UCSD-AML1 (cell line): Measurements from ENCODE around the gene SMG1.
"Not testable (repeated sequence)": the region's sequence is repeated elsewhere in the genome, so short reads cannot be mapped to it uniquely, and the experiment has no call there.

Experiments
- DNase-seq: peaks from one replicate; lab custom pipeline; 2025; ENCODE audit not compliant: unreplicated experiment; lab: John Stamatoyannopoulos, UW

SMG1 gene

DNA sequence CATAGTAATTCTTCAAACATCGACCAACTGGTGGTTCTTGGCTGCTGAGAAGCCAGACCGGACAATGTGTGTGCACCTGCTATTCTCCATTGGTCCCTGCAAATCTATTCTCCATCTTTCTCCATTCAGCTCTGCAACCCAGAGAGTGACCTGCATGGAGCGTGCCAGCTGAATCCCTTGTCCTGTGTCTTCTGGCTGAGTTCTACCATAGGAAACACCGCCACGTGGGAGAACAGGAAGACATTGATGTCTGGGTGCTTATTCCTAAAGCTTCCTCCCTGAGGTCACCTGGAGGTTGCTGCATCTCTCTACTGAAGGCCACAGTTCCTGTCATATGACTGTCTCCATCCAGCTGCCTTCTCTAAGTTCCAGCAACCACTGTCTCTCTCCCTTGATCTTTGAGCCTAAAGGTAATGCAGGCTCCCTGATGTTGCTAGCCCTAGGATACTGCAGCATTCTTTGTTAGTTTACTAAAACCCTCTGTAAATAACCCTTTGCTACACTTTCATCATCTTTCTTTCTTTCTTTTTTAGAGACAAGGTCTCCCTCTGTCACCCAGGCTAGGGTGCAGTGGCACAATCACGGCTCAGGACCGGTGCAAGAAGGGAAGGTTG lies 10.6 kb upstream of the SMG1 start:
- no peak for DNase-seq

DNA sequence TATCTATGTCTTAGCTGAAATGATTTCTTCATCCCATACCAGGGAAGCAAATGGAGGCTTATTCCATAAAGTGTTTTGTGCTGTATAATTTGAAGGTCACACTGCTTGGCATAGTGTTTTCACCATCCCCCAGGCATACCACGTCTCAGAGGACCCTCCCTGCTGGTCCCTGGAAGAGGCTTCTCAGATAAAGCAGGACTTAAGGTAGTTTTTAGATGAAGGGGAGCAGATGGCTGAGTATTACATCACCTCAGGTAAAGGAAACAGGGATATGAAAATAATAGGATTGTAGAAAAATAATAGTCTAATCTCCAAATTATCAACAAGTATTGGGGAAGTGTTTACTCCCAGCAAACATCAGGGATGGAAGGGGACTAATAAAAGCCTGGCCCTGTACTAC lies 7.3 kb upstream of the SMG1 start:
- no peak for DNase-seq

DNA sequence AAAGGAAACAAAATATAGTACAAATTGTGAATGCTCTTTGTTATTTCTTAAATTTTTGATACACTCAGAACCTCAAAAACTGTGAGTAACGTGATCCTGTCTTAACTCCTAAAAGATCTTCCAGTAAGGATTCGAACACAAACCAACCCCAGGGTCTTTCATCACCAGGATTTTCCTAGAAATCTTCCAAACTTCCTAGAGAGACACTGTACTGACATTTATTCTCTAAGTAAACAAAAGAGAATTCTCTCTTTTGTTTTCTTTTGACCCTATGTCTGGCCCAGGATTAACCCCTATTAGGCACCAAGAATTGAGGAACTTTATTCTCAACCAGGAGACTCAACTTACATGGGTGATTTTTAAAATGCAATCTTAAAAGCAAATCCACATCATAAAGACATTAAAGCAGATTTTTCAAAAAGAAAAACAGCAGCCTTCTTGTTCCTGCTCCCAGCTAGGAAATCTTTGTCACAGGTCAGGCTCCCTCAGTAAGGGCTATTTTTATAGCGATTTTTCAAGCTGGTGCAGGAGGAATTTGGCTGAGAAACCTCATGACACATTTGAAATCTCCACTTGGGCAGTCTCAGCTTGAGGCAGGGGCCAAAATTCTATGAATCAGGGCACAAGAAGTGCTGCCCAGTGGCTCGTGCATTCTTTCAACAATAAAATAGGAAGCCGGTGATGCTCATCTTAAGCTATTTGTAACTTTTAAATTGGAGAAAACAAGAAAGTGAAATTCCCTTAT lies 6.2 kb upstream of the SMG1 start:
- no peak for DNase-seq

- no peak for DNase-seq
Observed at GRCh38 chr16:18931756-18932155, 5.5 kb upstream of the SMG1 start.

GRCh38 chr16:18930095-18930494 lies 3.9 kb upstream of the SMG1 start:
- not testable (repeated sequence) for DNase-seq

DNA sequence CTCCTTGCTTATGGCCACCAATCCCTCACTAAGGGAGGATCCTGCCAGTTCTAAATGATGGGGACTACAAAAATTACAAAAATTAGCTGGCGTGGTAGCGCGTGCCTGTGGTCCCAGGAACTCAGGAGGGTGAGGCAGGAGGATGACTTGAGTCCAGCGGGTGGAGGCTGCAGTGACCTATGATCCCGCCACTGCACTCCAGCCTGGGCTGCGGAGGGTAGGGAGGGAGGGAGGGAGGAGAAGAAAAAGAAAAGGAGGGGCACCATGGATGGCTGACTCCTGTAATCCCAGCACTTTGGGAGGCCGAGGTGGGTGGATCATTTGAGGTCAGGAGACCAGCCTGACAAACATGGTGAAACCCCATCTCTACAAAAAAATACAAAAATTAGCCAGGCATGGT lies 1.9 kb upstream of the SMG1 start:
- not testable (repeated sequence) for DNase-seq

- DNase-seq = peak; percentile 73
Observed at GRCh38 chr16:18925215-18925985, 808 bp downstream of the SMG1 start.

GRCh38 chr16:18923935-18924334 lies 2.3 kb downstream of the SMG1 start:
- DNase-seq = not testable (repeated sequence)

DNA sequence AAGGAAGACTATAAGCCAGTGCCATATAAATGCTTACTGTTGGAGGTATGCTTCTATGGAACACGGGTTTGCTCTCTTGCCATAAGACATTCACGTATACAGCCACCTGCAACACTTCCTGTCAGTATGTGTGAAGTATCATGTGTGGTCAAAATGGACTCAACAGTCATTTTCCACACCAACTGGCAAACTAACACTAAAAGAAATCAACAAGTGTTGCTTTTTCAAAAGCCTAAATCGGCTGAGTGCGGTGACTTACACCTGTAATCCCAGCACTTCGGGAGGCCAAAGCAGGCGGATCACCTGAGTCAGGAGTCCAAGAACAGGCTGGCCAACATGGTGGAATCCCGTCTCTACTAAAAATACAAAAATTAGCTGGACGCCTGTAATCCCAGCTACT lies 3.1 kb downstream of the SMG1 start:
- not testable (repeated sequence) for DNase-seq

GRCh38 chr16:18909585-18909984 lies 16.6 kb downstream of the SMG1 start:
- DNase-seq = not testable (repeated sequence)

- DNase-seq = not testable (repeated sequence)
Observed at GRCh38 chr16:18908716-18909115, 17.5 kb downstream of the SMG1 start.

- DNase-seq = not testable (repeated sequence)
Observed at GRCh38 chr16:18902778-18903177, 23.4 kb downstream of the SMG1 start.

GRCh38 chr16:18902044-18902443 lies 24.2 kb downstream of the SMG1 start:
- not testable (repeated sequence) for DNase-seq

DNA sequence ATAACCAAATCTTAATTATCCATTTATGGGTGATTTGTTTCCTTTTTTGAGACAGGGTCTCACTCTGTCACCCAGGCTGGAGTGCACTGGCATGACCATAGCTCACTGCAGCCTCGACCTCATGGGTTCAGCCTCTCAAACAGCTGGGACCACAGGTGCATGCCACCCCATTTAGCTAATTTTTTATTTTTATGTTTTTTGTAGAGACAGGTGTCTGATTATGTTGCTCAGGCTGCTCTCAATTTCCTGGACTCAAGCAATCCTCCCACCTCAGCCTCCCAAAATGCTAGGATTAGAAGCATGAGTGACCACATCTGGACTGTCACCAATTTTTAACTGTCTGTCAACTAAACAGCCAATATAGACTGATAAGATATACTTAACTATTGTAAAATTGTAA lies 25.0 kb downstream of the SMG1 start:
- not testable (repeated sequence) for DNase-seq

- not testable (repeated sequence) for DNase-seq
Observed at GRCh38 chr16:18884456-18884855, 41.8 kb downstream of the SMG1 start.

- not testable (repeated sequence) for DNase-seq
Observed at GRCh38 chr16:18877734-18878133, 48.5 kb downstream of the SMG1 start.

DNA sequence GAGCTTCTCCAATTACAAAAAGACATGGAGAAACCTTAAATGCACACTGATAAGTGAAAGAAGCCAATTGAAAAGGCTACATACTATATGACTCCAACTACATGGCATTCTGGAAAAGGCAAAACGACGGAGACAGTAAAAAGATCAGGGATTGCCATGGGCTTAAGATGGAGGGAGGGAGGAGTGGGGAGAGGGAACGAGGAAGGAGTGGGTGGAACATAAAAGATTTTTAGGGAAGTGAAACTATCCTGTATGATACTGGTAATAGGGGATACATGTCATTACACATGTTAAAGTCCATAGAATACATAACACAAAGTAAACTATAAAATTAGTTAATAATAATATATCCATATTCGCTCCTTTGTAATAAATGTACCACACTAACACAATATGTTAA lies 48.9 kb downstream of the SMG1 start:
- DNase-seq = not testable (repeated sequence)

DNA sequence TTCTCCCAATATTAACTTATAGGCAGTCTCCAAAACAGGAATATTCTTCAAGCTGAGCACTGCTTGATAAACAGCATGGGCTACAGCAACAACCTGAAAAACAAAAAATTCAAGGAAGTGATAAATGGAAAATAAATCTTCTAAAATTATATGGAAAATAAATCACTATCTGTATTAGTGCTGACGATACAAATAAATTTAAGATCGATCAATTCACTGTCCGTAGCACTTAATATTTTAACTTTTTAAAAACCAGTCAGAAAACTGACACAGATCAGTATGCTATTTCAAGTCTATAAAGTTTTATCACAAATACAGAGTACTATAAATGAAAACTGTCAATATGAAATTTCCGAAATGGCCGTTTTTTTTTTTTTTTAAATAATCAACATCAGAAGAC lies 49.9 kb downstream of the SMG1 start:
- not testable (repeated sequence) for DNase-seq

DNA sequence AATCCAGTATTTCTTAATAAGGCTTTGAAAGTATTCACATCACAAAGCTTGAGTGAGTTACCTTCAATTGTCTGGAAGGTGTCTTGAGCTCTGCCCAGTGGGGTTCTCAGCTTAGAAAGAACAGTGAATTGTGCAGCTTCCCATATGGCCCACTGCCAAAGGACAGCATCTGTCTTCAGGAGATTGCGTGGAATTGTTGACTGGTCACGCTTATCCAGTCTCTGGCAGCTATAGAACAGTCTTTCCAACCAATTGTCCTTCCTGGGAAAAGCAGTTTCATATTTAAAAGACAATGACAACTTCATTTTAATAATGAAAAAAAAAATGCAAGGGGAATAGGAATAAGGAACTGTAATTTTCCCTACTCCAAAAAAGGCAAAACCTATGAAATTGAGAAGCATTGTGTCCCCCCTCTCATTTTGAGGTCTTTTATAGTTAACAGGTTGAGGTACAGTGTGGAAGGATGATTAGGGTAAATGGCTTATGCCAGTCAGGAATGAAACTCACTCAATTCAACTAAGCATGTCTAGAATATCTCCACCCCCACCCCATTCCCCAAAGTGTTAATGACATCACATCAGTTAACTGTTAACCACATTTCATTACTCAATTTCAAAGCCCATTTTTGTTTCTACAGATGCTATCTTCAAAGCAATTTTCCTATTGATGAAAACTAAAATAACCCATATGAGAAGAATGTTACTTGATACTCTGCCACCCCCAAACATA lies 57.0 kb downstream of the SMG1 start:
- DNase-seq = not testable (repeated sequence)

GRCh38 chr16:18866277-18866823 lies 59.9 kb downstream of the SMG1 start:
- DNase-seq = not testable (repeated sequence)

DNA sequence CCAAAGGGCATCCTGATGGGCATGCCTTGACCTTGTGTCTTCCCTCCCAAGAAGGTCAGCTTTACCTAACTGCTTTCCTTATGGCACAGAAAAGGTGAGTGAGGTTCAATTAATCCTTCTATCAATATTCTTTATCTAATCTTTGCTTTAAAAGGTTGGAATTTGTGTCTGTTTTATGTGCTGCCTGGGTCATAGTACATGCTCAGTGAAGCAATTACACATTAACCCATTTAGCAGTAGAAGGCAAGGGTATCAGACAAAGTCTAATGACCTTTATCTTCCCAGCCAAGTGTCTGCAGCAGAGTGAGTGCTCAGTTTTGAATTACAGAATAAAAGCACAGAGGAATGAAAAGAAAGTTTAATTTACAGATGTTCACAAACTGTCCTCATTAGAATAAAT lies 63.3 kb downstream of the SMG1 start:
- not testable (repeated sequence) for DNase-seq
